HUES64 (cell line): ENCODE results near the gene AGA. TPM values are rescaled to one million over a fixed set of nuclear protein-coding genes. Genes with fewer than 3 reads are reported as not detected.

Experiments used
- H3K27ac ChIP-seq: 2 replicates; pipeline ENCODE4 v1.7.0; 2013; ENCODE audit warnings: low read depth, low read length, inconsistent platforms
- H3K27me3 ChIP-seq: 2 replicates; pipeline ENCODE4 v1.6.1; 2013; ENCODE audit warnings: mild to moderate bottlenecking, low read length; ENCODE audit not compliant: insufficient read depth
- H3K36me3 ChIP-seq: 2 replicates; pipeline ENCODE4 v1.6.1; 2013; ENCODE audit warnings: mild to moderate bottlenecking, low read length; ENCODE audit not compliant: insufficient read depth
- H3K4me1 ChIP-seq: 2 replicates; pipeline ENCODE4 v1.6.1; 2013; ENCODE audit warnings: mild to moderate bottlenecking, low read length, moderate library complexity; ENCODE audit not compliant: insufficient read depth
- H3K4me3 ChIP-seq: 2 replicates; pipeline ENCODE4 v1.5.1; 2013; ENCODE audit warnings: mild to moderate bottlenecking, low read length, moderate library complexity
- H3K9ac ChIP-seq: 2 replicates; pipeline ENCODE4 v1.6.1; 2013; ENCODE audit warnings: mild to moderate bottlenecking, low read depth, low read length
- H3K9me3 ChIP-seq: 2 replicates; pipeline ENCODE4 v1.6.1; 2013; ENCODE audit warnings: low read depth, low read length; ENCODE audit not compliant: insufficient read depth
- WGBS: fragments of 150-250, 120-280 bp; methylation state at CpG from one replicate; pipeline ENCODE4 v1.1.7; 2013; ENCODE audit warnings: missing lambda C conversion rate; 5-methylcytosine and 5-hydroxymethylcytosine counted together
- polyA plus RNA-seq, 2 experiments: library from polyadenylated mRNA; stranded (reverse); fragments of 50-300 nt; gene quantifications; one replicate each; pipeline ENCODE4 v1.2.3, GENCODE V29; 2013

AGA gene
- polyA plus RNA-seq (2013, experiment 1 of 2), result 7.6 TPM
- polyA plus RNA-seq (2013, experiment 2 of 2), result 6.8 TPM

- H3K4me3 ChIP-seq, result peak within 1 kb of the TSS; percentile 82
- peak within 1 kb of the TSS; percentile 94 for H3K27ac ChIP-seq
- peak within 1 kb of the TSS; percentile 98 for H3K9ac ChIP-seq
- 2% methylated on average over 60 of the region's 60 CpGs for WGBS
- peaks cover 19% of the 10 kb centered on the region for H3K4me1 ChIP-seq
- H3K9me3 ChIP-seq, result no peaks in the 10 kb centered on the region
- no peaks in the 10 kb centered on the region for H3K36me3 ChIP-seq
- H3K27me3 ChIP-seq, result no peaks in the 10 kb centered on the region
These were observed at the start of gene AGA for GRCh38 chr4:177441803-177442622. Gene AGA (minus strand): TSS chr4:177442437. CDS start chr4:177442375, 62 bp downstream.

- H3K27me3 ChIP-seq, result no peaks in the 10 kb centered on the region
- H3K4me3 ChIP-seq, result no peak overlapping the region
- H3K27ac ChIP-seq, result no peak overlapping the region
- no peaks in the 10 kb centered on the region for H3K9me3 ChIP-seq
- H3K9ac ChIP-seq, result no peak overlapping the region
- no peaks in the 10 kb centered on the region for H3K36me3 ChIP-seq
- H3K4me1 ChIP-seq, result no peaks in the 10 kb centered on the region
- 46% methylated on average over 2 of the region's 5 CpGs for WGBS
These were observed 49.8 kb upstream of the AGA start for GRCh38 chr4:177492022-177492421.

- H3K9ac ChIP-seq, result no peak overlapping the region
- 92% methylated on average over 2 of the region's 2 CpGs for WGBS
- no peaks in the 10 kb centered on the region for H3K9me3 ChIP-seq
- H3K27ac ChIP-seq, result no peak overlapping the region
- H3K27me3 ChIP-seq, result no peaks in the 10 kb centered on the region
- no peaks in the 10 kb centered on the region for H3K4me1 ChIP-seq
- no peak overlapping the region for H3K4me3 ChIP-seq
- H3K36me3 ChIP-seq, result no peaks in the 10 kb centered on the region
These were observed 48.5 kb upstream of the AGA start for GRCh38 chr4:177490769-177491168.

- Histone ChIP-seq H3K27ac (no peak overlapping the region), H3K36me3 (no peaks in the 10 kb centered on the region), H3K4me3 (no peak overlapping the region), H3K9ac (no peak overlapping the region), H3K27me3 (no peaks in the 10 kb centered on the region), H3K4me1 (peaks cover 9% of the 10 kb centered on the region), H3K9me3 (no peaks in the 10 kb centered on the region)
- 85% methylated on average over 1 of the region's 1 CpG for WGBS
These were observed 47.4 kb upstream of the AGA start for GRCh38 chr4:177489471-177490246.

- H3K9ac ChIP-seq, result no peak overlapping the region
- no peak overlapping the region for H3K27ac ChIP-seq
- no peaks in the 10 kb centered on the region for H3K27me3 ChIP-seq
- no peaks in the 10 kb centered on the region for H3K9me3 ChIP-seq
- peaks cover 23% of the 10 kb centered on the region for H3K4me1 ChIP-seq
- H3K4me3 ChIP-seq, result no peak overlapping the region
- 90% methylated on average over 1 of the region's 1 CpG for WGBS
- no peaks in the 10 kb centered on the region for H3K36me3 ChIP-seq
These were observed 45.7 kb upstream of the AGA start for GRCh38 chr4:177487977-177488376.

GRCh38 chr4:177485528-177485927 is 43.3 kb upstream of the AGA start:
- no peak overlapping the region for H3K27ac ChIP-seq
- H3K4me1 ChIP-seq, result peaks cover 23% of the 10 kb centered on the region
- no peaks in the 10 kb centered on the region for H3K9me3 ChIP-seq
- H3K27me3 ChIP-seq, result no peaks in the 10 kb centered on the region
- H3K9ac ChIP-seq, result no peak overlapping the region
- 100% methylated on average over 1 of the region's 1 CpG for WGBS
- H3K36me3 ChIP-seq, result no peaks in the 10 kb centered on the region
- H3K4me3 ChIP-seq, result no peak overlapping the region

DNA sequence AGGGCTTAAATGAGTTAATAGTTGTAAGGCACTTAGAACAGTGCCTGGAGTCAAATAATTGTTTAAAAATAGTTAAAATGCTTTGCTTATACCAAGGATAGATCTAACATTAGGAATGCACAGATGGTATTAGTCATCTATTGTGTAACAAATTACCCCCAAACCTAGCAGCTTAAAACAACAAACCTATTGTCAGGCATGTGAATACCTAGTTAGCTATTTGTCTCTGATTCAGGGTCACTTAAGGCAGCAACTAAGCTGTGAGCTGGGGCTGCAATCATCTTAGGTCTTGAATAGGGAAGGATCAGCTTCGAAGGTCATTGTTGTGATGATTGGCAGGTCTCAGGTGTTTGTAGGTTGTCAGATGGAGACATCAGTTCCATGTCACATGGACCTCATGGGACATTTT is 42.4 kb upstream of the AGA start:
- Histone ChIP-seq H3K36me3 (no peaks in the 10 kb centered on the region), H3K9ac (no peak overlapping the region), H3K4me1 (peaks cover 23% of the 10 kb centered on the region), H3K9me3 (no peaks in the 10 kb centered on the region), H3K27ac (no peak overlapping the region), H3K4me3 (no peak overlapping the region), H3K27me3 (no peaks in the 10 kb centered on the region)
- 52% methylated on average over 1 of the region's 1 CpG for WGBS

DNA sequence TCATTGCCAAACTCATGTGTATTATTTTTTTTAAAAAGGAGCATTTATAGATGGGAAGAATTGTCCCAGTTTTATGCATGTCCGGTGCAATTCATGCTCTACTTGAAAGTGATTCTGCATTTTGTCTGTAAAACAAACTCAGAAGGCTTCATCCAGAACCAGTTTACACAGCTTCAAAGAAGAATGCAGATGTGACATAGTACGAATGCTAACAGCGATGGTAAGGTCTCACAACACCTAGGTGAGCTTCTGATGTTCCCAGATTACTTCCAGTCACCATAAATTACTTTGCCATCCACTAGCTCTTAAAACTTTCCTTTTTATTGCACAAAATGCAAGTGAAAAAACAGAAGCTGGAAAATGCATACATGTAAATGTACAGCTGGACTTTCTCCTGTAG is 41.5 kb upstream of the AGA start:
- Histone ChIP-seq H3K36me3 (no peaks in the 10 kb centered on the region), H3K4me1 (peaks cover 23% of the 10 kb centered on the region), H3K9me3 (no peaks in the 10 kb centered on the region), H3K9ac (no peak overlapping the region), H3K27me3 (no peaks in the 10 kb centered on the region), H3K27ac (no peak overlapping the region), H3K4me3 (no peak overlapping the region)
- 93% methylated on average over 3 of the region's 3 CpGs for WGBS

GRCh38 chr4:177483271-177483670 is 41.0 kb upstream of the AGA start:
- no peaks in the 10 kb centered on the region for H3K27me3 ChIP-seq
- no peak overlapping the region for H3K4me3 ChIP-seq
- no peak overlapping the region for H3K27ac ChIP-seq
- no peaks in the 10 kb centered on the region for H3K36me3 ChIP-seq
- 91% methylated on average over 1 of the region's 1 CpG for WGBS
- no peak overlapping the region for H3K9ac ChIP-seq
- no peaks in the 10 kb centered on the region for H3K9me3 ChIP-seq
- H3K4me1 ChIP-seq, result peaks cover 23% of the 10 kb centered on the region

DNA sequence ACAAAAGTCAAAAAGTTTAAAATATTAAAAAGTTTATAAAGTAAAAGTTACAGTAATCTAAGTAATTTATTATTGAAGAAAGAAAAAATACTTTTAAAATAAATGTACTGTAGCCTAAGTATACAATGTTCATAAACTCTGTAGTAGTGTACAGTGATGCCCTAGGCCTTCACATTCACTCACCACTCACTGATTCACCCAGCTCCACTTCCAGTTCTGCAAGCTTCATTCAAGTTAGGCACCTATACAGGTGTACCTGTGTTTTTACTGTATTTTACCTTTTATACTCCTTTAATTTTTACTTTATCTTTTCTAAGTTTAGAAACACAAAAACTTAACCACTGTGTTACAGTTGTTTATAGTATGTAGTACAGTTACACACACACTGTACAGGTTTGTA is 40.1 kb upstream of the AGA start:
- H3K9ac ChIP-seq, result no peak overlapping the region
- H3K36me3 ChIP-seq, result no peaks in the 10 kb centered on the region
- H3K27me3 ChIP-seq, result no peaks in the 10 kb centered on the region
- no peaks in the 10 kb centered on the region for H3K9me3 ChIP-seq
- no peak overlapping the region for H3K4me3 ChIP-seq
- H3K4me1 ChIP-seq, result peaks cover 23% of the 10 kb centered on the region
- no peak overlapping the region for H3K27ac ChIP-seq

- whole genome bisulfite sequencing, result 100% methylated on average over 1 of the region's 2 CpGs
- H3K9ac ChIP-seq, result no peak overlapping the region
- H3K9me3 ChIP-seq, result no peaks in the 10 kb centered on the region
- no peak overlapping the region for H3K27ac ChIP-seq
- no peak overlapping the region for H3K4me3 ChIP-seq
- peaks cover 23% of the 10 kb centered on the region for H3K4me1 ChIP-seq
- H3K36me3 ChIP-seq, result no peaks in the 10 kb centered on the region
- no peaks in the 10 kb centered on the region for H3K27me3 ChIP-seq
These were observed 38.6 kb upstream of the AGA start for GRCh38 chr4:177480795-177481194.
